ENCODE results near the gene GTF2F2. TPM values are rescaled to one million over a fixed set of nuclear protein-coding genes. Genes with fewer than 3 reads are reported as not detected.
"Not testable (repeated sequence)": the region's sequence is repeated elsewhere in the genome, so short reads cannot be mapped to it uniquely, and the experiment has no call there.

Gene GTF2F2
- total RNA-seq, 1 experiment from 2014 or later, result 28.0 TPM

GRCh38 chr13:45226024-45226423, 105.7 kb downstream of the GTF2F2 start:
- H3K4me1 ChIP-seq, result no peaks in the 10 kb centered on the region
- no peak overlapping the region for H3K4me3 ChIP-seq
- no peak for DNase-seq
- H3K27me3 ChIP-seq, result no peaks in the 10 kb centered on the region
- no peak overlapping the region for H3K27ac ChIP-seq
- no peaks in the 10 kb centered on the region for H3K36me3 ChIP-seq
- H3K9me3 ChIP-seq (replicated peaks), result no peaks in the 10 kb centered on the region

- Histone ChIP-seq H3K4me1 (no peaks in the 10 kb centered on the region), H3K36me3 (no peaks in the 10 kb centered on the region), H3K27me3 (no peaks in the 10 kb centered on the region), H3K4me3 (no peak overlapping the region), H3K27ac (no peak overlapping the region), H3K9me3 (replicated peaks) (no peaks in the 10 kb centered on the region)
- DNase-seq, result no peak
These were observed 107.7 kb downstream of the GTF2F2 start for GRCh38 chr13:45228002-45228401.

GRCh38 chr13:45229172-45229571, 108.9 kb downstream of the GTF2F2 start:
- Histone ChIP-seq H3K36me3 (no peaks in the 10 kb centered on the region), H3K9me3 (replicated peaks) (no peaks in the 10 kb centered on the region), H3K27ac (no peak overlapping the region), H3K4me1 (no peaks in the 10 kb centered on the region), H3K4me3 (no peak overlapping the region), H3K27me3 (no peaks in the 10 kb centered on the region)
- DNase-seq, result no peak

- Histone ChIP-seq H3K4me1 (no peaks in the 10 kb centered on the region), H3K9me3 (replicated peaks) (no peaks in the 10 kb centered on the region), H3K36me3 (no peaks in the 10 kb centered on the region), H3K27ac (no peak overlapping the region), H3K4me3 (no peak overlapping the region), H3K27me3 (no peaks in the 10 kb centered on the region)
- DNase-seq, result no peak
These were observed 111.0 kb downstream of the GTF2F2 start for GRCh38 chr13:45231305-45231704.

GRCh38 chr13:45231722-45232121, 111.4 kb downstream of the GTF2F2 start:
- no peak for DNase-seq
- H3K4me1 ChIP-seq, result no peaks in the 10 kb centered on the region
- no peak overlapping the region for H3K4me3 ChIP-seq
- no peaks in the 10 kb centered on the region for H3K9me3 ChIP-seq (replicated peaks)
- no peaks in the 10 kb centered on the region for H3K27me3 ChIP-seq
- no peak overlapping the region for H3K27ac ChIP-seq
- H3K36me3 ChIP-seq, result no peaks in the 10 kb centered on the region

GRCh38 chr13:45232591-45232990, 112.3 kb downstream of the GTF2F2 start:
- Histone ChIP-seq H3K27ac (no peak overlapping the region), H3K4me1 (no peaks in the 10 kb centered on the region)

GRCh38 chr13:45238945-45239795, 118.9 kb downstream of the GTF2F2 start:
- Histone ChIP-seq H3K9me3 (replicated peaks) (no peaks in the 10 kb centered on the region), H3K36me3 (no peaks in the 10 kb centered on the region), H3K4me1 (no peaks in the 10 kb centered on the region), H3K27me3 (no peaks in the 10 kb centered on the region), H3K4me3 (no peak overlapping the region), H3K27ac (no peak overlapping the region)
- no peak for DNase-seq

More at GRCh38 chr13:45232591-45232990, 112.3 kb downstream of the GTF2F2 start:
- no peaks in the 10 kb centered on the region for H3K27me3 ChIP-seq
- no peak for DNase-seq
- no peaks in the 10 kb centered on the region for H3K9me3 ChIP-seq (replicated peaks)
- H3K4me3 ChIP-seq, result no peak overlapping the region
- no peaks in the 10 kb centered on the region for H3K36me3 ChIP-seq

- no peak for DNase-seq
- Histone ChIP-seq H3K36me3 (no peaks in the 10 kb centered on the region), H3K27me3 (no peaks in the 10 kb centered on the region), H3K9me3 (replicated peaks) (no peaks in the 10 kb centered on the region), H3K4me1 (no peaks in the 10 kb centered on the region), H3K4me3 (no peak overlapping the region), H3K27ac (no peak overlapping the region)
These were observed 119.8 kb downstream of the GTF2F2 start for GRCh38 chr13:45240143-45240542.

GRCh38 chr13:45242070-45242469, 121.8 kb downstream of the GTF2F2 start:
- Histone ChIP-seq H3K4me1 (no peaks in the 10 kb centered on the region), H3K9me3 (replicated peaks) (no peaks in the 10 kb centered on the region), H3K27ac (no peak overlapping the region), H3K4me3 (no peak overlapping the region), H3K36me3 (no peaks in the 10 kb centered on the region), H3K27me3 (no peaks in the 10 kb centered on the region)
- no peak for DNase-seq

GRCh38 chr13:45242524-45242923, 122.2 kb downstream of the GTF2F2 start:
- DNase-seq, result no peak
- H3K27me3 ChIP-seq, result no peaks in the 10 kb centered on the region
- no peak overlapping the region for H3K4me3 ChIP-seq
- no peaks in the 10 kb centered on the region for H3K36me3 ChIP-seq
- no peaks in the 10 kb centered on the region for H3K9me3 ChIP-seq (replicated peaks)
- no peak overlapping the region for H3K27ac ChIP-seq
- H3K4me1 ChIP-seq, result no peaks in the 10 kb centered on the region

GRCh38 chr13:45243077-45243476, 122.8 kb downstream of the GTF2F2 start:
- Histone ChIP-seq H3K9me3 (replicated peaks) (no peaks in the 10 kb centered on the region), H3K4me3 (no peak overlapping the region), H3K36me3 (no peaks in the 10 kb centered on the region), H3K4me1 (no peaks in the 10 kb centered on the region), H3K27me3 (no peaks in the 10 kb centered on the region), H3K27ac (no peak overlapping the region)
- DNase-seq, result peak in 1 of 2 experiments; percentile 4

- not testable (repeated sequence) for H3K4me1 ChIP-seq; H3K9me3 ChIP-seq (replicated peaks); H3K36me3 ChIP-seq; H3K27me3 ChIP-seq; DNase-seq; H3K27ac ChIP-seq; H3K4me3 ChIP-seq
These were observed 124.4 kb downstream of the GTF2F2 start for GRCh38 chr13:45244736-45245135.

- no peak for DNase-seq
- Histone ChIP-seq H3K4me1 (no peaks in the 10 kb centered on the region), H3K27me3 (no peaks in the 10 kb centered on the region), H3K27ac (no peak overlapping the region), H3K4me3 (no peak overlapping the region), H3K9me3 (replicated peaks) (no peaks in the 10 kb centered on the region), H3K36me3 (peaks cover 6% of the 10 kb centered on the region)
These were observed 129.4 kb downstream of the GTF2F2 start for GRCh38 chr13:45249662-45250061.

GRCh38 chr13:45254396-45254795, 134.1 kb downstream of the GTF2F2 start:
- no peaks in the 10 kb centered on the region for H3K27me3 ChIP-seq
- no peaks in the 10 kb centered on the region for H3K9me3 ChIP-seq (replicated peaks)

GRCh38 chr13:45255247-45255987, 135.1 kb downstream of the GTF2F2 start:
- Histone ChIP-seq H3K9me3 (replicated peaks) (no peaks in the 10 kb centered on the region), H3K36me3 (peaks cover 9% of the 10 kb centered on the region), H3K27me3 (no peaks in the 10 kb centered on the region), H3K4me1 (no peaks in the 10 kb centered on the region), H3K4me3 (no peak overlapping the region), H3K27ac (no peak overlapping the region)
- no peak for DNase-seq

More at GRCh38 chr13:45254396-45254795, 134.1 kb downstream of the GTF2F2 start:
- Histone ChIP-seq H3K4me1 (no peaks in the 10 kb centered on the region), H3K4me3 (no peak overlapping the region), H3K27ac (no peak overlapping the region), H3K36me3 (peaks cover 6% of the 10 kb centered on the region)
- DNase-seq, result no peak

Measured in SJCRH30 (cell line).